Placental pericyte (primary cell): ENCODE data around the gene TAF11L5. TPM values are rescaled to one million over a fixed set of nuclear protein-coding genes. Genes with fewer than 3 reads are reported as not detected.

Experiments
- small RNA-seq: library from RNA; depleted of rRNA; stranded (forward); fragments of <200 nt; gene quantifications from one replicate; pipeline ENCODE3, GENCODE V24; 2012; ENCODE audit warnings: low replicate concordance
- total RNA-seq: library from RNA; depleted of rRNA; stranded (reverse); fragments of >200 nt; gene quantifications from 2 replicates; pipeline ENCODE4 v1.2.3, GENCODE V29; 2012

The TAF11L5 gene
- not detected in 2 replicates for total RNA-seq

DNA sequence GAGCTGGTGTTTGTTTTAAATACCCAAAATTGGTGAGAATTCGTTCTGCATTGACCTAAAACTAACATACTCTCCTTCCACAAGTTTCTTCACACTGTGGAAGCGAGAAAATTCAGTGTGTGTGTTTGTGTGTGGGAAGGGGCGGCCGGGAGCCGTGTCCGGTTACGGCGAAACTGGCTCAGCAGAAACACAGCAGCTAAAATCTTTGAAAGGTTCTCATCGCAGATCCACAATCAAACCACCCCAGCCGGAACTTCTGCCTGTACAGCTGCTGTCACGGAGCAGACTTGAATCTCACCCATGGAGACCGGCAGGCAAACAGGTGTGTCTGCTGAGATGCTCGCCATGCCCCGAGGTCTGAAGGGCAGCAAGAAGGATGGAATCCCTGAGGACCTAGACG is at the start of gene TAF11L5:
Gene TAF11L5 (plus strand): TSS at position 301 of the 400 bp plus-strand sequence.

DNA sequence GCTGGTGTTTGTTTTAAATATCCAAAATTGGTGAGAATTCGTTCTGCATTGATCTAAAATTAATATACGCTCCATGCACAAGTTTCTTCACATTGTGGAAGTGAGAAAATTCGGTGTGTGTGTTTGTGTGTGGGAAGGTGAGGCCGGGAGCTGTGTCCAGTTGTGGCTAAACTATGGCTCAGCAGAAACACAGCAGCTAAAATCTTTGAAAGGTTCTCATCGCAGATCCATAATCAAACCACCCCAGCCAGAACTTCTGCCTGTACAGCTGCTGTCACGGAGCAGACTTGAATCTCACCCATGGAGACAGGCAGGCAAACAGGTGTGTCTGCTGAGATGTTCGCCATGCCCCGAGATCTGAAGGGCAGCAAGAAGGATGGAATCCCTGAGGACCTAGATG is 27.1 kb upstream of the TAF11L5 start, which contains the start of gene TAF11L2:
Gene TAF11L2 (plus strand): TSS at position 301 of the 400 bp plus-strand sequence.

DNA sequence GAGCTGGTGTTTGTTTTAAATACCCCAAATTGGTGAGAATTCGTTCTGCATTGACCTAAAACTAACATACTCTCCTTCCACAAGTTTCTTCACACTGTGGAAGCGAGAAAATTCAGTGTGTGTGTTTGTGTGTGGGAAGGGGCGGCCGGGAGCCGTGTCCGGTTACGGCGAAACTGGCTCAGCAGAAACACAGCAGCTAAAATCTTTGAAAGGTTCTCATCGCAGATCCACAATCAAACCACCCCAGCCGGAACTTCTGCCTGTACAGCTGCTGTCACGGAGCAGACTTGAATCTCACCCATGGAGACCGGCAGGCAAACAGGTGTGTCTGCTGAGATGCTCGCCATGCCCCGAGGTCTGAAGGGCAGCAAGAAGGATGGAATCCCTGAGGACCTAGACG is 7.0 kb upstream of the TAF11L5 start, which contains the start of gene TAF11L3:
Gene TAF11L3 (plus strand): TSS at position 301 of the 400 bp plus-strand sequence.

DNA sequence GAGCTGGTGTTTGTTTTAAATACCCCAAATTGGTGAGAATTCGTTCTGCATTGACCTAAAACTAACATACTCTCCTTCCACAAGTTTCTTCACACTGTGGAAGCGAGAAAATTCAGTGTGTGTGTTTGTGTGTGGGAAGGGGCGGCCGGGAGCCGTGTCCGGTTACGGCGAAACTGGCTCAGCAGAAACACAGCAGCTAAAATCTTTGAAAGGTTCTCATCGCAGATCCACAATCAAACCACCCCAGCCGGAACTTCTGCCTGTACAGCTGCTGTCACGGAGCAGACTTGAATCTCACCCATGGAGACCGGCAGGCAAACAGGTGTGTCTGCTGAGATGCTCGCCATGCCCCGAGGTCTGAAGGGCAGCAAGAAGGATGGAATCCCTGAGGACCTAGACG is 3.5 kb upstream of the TAF11L5 start, which contains the start of gene TAF11L4:
Gene TAF11L4 (plus strand): TSS at position 301 of the 400 bp plus-strand sequence.

GRCh38 chr5:17528369-17528768 is 3.3 kb downstream of the TAF11L5 start, which contains the start of gene TAF11L6:
Gene TAF11L6, plus strand, starts transcription at chr5:17528669.

Small RNA genes within 50 kb of the gene (small RNA-seq; reads per million reads assigned to genes)
- not detected for gene AC106774.3

Other genes with a start within 250 kb of the TAF11L5 start
- gene TAF11L2, start 27.0 kb upstream of the TAF11L5 start, total RNA-seq: not detected in 2 replicates
- not detected in 2 replicates for gene TAF11L3, start 6.9 kb upstream of the TAF11L5 start, total RNA-seq
- gene TAF11L4, start 3.4 kb upstream of the TAF11L5 start, total RNA-seq: not detected in 2 replicates
- not detected in 2 replicates for gene TAF11L6, start 3.4 kb downstream of the TAF11L5 start, total RNA-seq
- gene TAF11L7, start 60.5 kb downstream of the TAF11L5 start, total RNA-seq: not detected in 2 replicates
- gene TAF11L8, start 65.7 kb downstream of the TAF11L5 start, total RNA-seq: not detected in 2 replicates
- not detected in 2 replicates for gene TAF11L9, start 69.2 kb downstream of the TAF11L5 start, total RNA-seq
- gene TAF11L10, start 72.6 kb downstream of the TAF11L5 start, total RNA-seq: not detected in 2 replicates
- not detected in 2 replicates for gene TAF11L11, start 78.9 kb downstream of the TAF11L5 start, total RNA-seq
- not detected in 2 replicates for gene TAF11L12, start 85.2 kb downstream of the TAF11L5 start, total RNA-seq
- not detected in 2 replicates for gene TAF11L13, start 106.9 kb downstream of the TAF11L5 start, total RNA-seq
- gene TAF11L14, start 109.2 kb downstream of the TAF11L5 start, total RNA-seq: not detected in 2 replicates